ENCODE measurements around the gene PM20D1. TPM values are rescaled to one million over a fixed set of nuclear protein-coding genes. Genes with fewer than 3 reads are reported as not detected.
"Not testable (repeated sequence)": the region's sequence is repeated elsewhere in the genome, so short reads cannot be mapped to it uniquely, and the experiment has no call there.

The PM20D1 gene
- not detected for total RNA-seq (ENCODE audit: unreplicated experiment)
- long read RNA-seq = 0 reads

GRCh38 chr1:205849619-205850355 lies at the start of gene PM20D1:
PM20D1 (minus strand) TSS chr1:205850132; CDS start chr1:205850072, 60 bp downstream.
- no peak within 1 kb of the TSS for H3K27ac Mint-ChIP-seq (ENCODE audit: unreplicated experiment)

GRCh38 chr1:205896351-205896750 lies 46.4 kb upstream of the PM20D1 start:
- peaks cover 14% of the 10 kb centered on the region for H3K9me3 Mint-ChIP-seq (ENCODE audit: unreplicated experiment)
- H3K36me3 Mint-ChIP-seq (ENCODE audit: low read depth, unreplicated experiment) = no peaks in the 10 kb centered on the region
- H3K4me3 Mint-ChIP-seq (ENCODE audit: unreplicated experiment) = no peak overlapping the region
- H3K27ac Mint-ChIP-seq (ENCODE audit: unreplicated experiment) = no peak overlapping the region
- no peaks in the 10 kb centered on the region for H3K4me1 Mint-ChIP-seq (ENCODE audit: unreplicated experiment)
- no peaks in the 10 kb centered on the region for H3K27me3 Mint-ChIP-seq (ENCODE audit: unreplicated experiment)
- DNase-seq (ENCODE audit: low spot score) = no peak
- TF ChIP-seq CTCF (IDR thresholded peaks at IDR 0.05; ENCODE audit: unreplicated experiment) = no peak

More at GRCh38 chr1:205849619-205850355, at the start of gene PM20D1:
- Mint-ChIP-seq H3K4me3 (ENCODE audit: unreplicated experiment) (peak within 1 kb of the TSS; percentile 37), H3K27me3 (ENCODE audit: unreplicated experiment) (peaks cover 9% of the 10 kb centered on the region), H3K9me3 (ENCODE audit: unreplicated experiment) (no peaks in the 10 kb centered on the region), H3K36me3 (ENCODE audit: low read depth, unreplicated experiment) (no peaks in the 10 kb centered on the region), H3K4me1 (ENCODE audit: unreplicated experiment) (peaks cover 12% of the 10 kb centered on the region)
- no peak for TF ChIP-seq CTCF (IDR thresholded peaks at IDR 0.05; ENCODE audit: unreplicated experiment)
- DNase-seq (ENCODE audit: low spot score) = peak; percentile 44

- H3K27me3 Mint-ChIP-seq (ENCODE audit: unreplicated experiment); H3K36me3 Mint-ChIP-seq (ENCODE audit: low read depth, unreplicated experiment); H3K4me3 Mint-ChIP-seq (ENCODE audit: unreplicated experiment); H3K27ac Mint-ChIP-seq (ENCODE audit: unreplicated experiment); DNase-seq (ENCODE audit: low spot score); H3K4me1 Mint-ChIP-seq (ENCODE audit: unreplicated experiment): not testable (repeated sequence)
- H3K9me3 Mint-ChIP-seq (ENCODE audit: unreplicated experiment) = peaks cover 18% of the 10 kb centered on the region
Measured at GRCh38 chr1:205894119-205894518, 44.2 kb upstream of the PM20D1 start.

GRCh38 chr1:205892175-205892574 lies 42.2 kb upstream of the PM20D1 start:
- H3K4me3 Mint-ChIP-seq (ENCODE audit: unreplicated experiment); H3K4me1 Mint-ChIP-seq (ENCODE audit: unreplicated experiment); H3K27ac Mint-ChIP-seq (ENCODE audit: unreplicated experiment); DNase-seq (ENCODE audit: low spot score); H3K36me3 Mint-ChIP-seq (ENCODE audit: low read depth, unreplicated experiment); H3K27me3 Mint-ChIP-seq (ENCODE audit: unreplicated experiment): not testable (repeated sequence)
- peaks cover 13% of the 10 kb centered on the region for H3K9me3 Mint-ChIP-seq (ENCODE audit: unreplicated experiment)

GRCh38 chr1:205891481-205891880 lies 41.5 kb upstream of the PM20D1 start:
- H3K36me3 Mint-ChIP-seq (ENCODE audit: low read depth, unreplicated experiment); H3K27ac Mint-ChIP-seq (ENCODE audit: unreplicated experiment); H3K4me1 Mint-ChIP-seq (ENCODE audit: unreplicated experiment); DNase-seq (ENCODE audit: low spot score); H3K9me3 Mint-ChIP-seq (ENCODE audit: unreplicated experiment); H3K4me3 Mint-ChIP-seq (ENCODE audit: unreplicated experiment); H3K27me3 Mint-ChIP-seq (ENCODE audit: unreplicated experiment): not testable (repeated sequence)

GRCh38 chr1:205890631-205891030 lies 40.7 kb upstream of the PM20D1 start:
- H3K9me3 Mint-ChIP-seq (ENCODE audit: unreplicated experiment); DNase-seq (ENCODE audit: low spot score); H3K27me3 Mint-ChIP-seq (ENCODE audit: unreplicated experiment); H3K27ac Mint-ChIP-seq (ENCODE audit: unreplicated experiment); H3K4me1 Mint-ChIP-seq (ENCODE audit: unreplicated experiment); H3K36me3 Mint-ChIP-seq (ENCODE audit: low read depth, unreplicated experiment); H3K4me3 Mint-ChIP-seq (ENCODE audit: unreplicated experiment): not testable (repeated sequence)

- H3K4me3 Mint-ChIP-seq (ENCODE audit: unreplicated experiment); H3K27me3 Mint-ChIP-seq (ENCODE audit: unreplicated experiment); H3K4me1 Mint-ChIP-seq (ENCODE audit: unreplicated experiment); H3K36me3 Mint-ChIP-seq (ENCODE audit: low read depth, unreplicated experiment); DNase-seq (ENCODE audit: low spot score); H3K27ac Mint-ChIP-seq (ENCODE audit: unreplicated experiment); H3K9me3 Mint-ChIP-seq (ENCODE audit: unreplicated experiment): not testable (repeated sequence)
Measured at GRCh38 chr1:205889706-205890105, 39.8 kb upstream of the PM20D1 start.

GRCh38 chr1:205889006-205889405 lies 39.1 kb upstream of the PM20D1 start:
- not testable (repeated sequence) for H3K27me3 Mint-ChIP-seq (ENCODE audit: unreplicated experiment); H3K9me3 Mint-ChIP-seq (ENCODE audit: unreplicated experiment); DNase-seq (ENCODE audit: low spot score); H3K4me3 Mint-ChIP-seq (ENCODE audit: unreplicated experiment); H3K27ac Mint-ChIP-seq (ENCODE audit: unreplicated experiment); H3K36me3 Mint-ChIP-seq (ENCODE audit: low read depth, unreplicated experiment); H3K4me1 Mint-ChIP-seq (ENCODE audit: unreplicated experiment)
